Measurements from ENCODE around the gene TC2N.

- no peak for TF ChIP-seq EZH2 (IDR thresholded peaks at IDR 0.05)
- TF ChIP-seq POLR2AphosphoS5 (IDR thresholded peaks at IDR 0.05; ENCODE audit: borderline replicate concordance, low read depth, low read length): no peak
- no peak for TF ChIP-seq FOXP2 (optimal IDR thresholded peaks at IDR 0.05; ENCODE audit: control extremely low read depth, extremely low read length, insufficient read depth)
These were observed 15.0 kb upstream of the TC2N start for GRCh38 chr14:91882369-91882768.

Data from SK-N-MC (cell line).